Heart left ventricle (tissue), 13 donors: Measurements from ENCODE around the gene PROSER2.

Experiments used
- POLR2A ChIP-seq, 2 donors: fragments of 450-650 bp; IDR thresholded peaks; one replicate each; pipeline ENCODE4 v1.6.1; 2017; ENCODE audit warnings: antibody characterized with exemption in 2 of 2, mild to moderate bottlenecking in 2 of 2, moderate library complexity in 2 of 2
- TF ChIP-seq, protein P1 (sequence below), 12 donors: fragments of 200-600 bp; sonication (generic) in 4 of 12; IDR thresholded peaks; one replicate each; pipeline versions ENCODE4 v1.5.0 to v1.8.0; 2018 to 2022; ENCODE audit warnings: antibody characterized with exemption in 12 of 12, mild to moderate bottlenecking in 5 of 12
- donor health status: ischemic (EF 13 %, LVEDD 7.1; RV severe dilation, severe dysfunction).
- donor health status: DM: no; HTN: yes; CAD: no.
- donor health status: DM: no; HTN: no; CAD: no.
- donor health status: ischemic (EF 25% LVEDD 6.9; RV normal size, moderate dysfunction).
- donor health status: ischemic (EF 25% LVEDD 5.7; RV mildly dilated, moderate dysfunction).
- donor health status: ischemic (EF 35%, LVEDD 5.7; RV mildly dilated, moderate dysfunction).
- donor health status: nonischemic (EF 11% LVEDD 7.7; RV severe dilation, severe dysfunction).
- donor health status: DM: yes; HTN: yes; CAD: no.
- donor health status: PGD.
- donor health status: ischemic (EF 29% LVEDD 5.4; RV normal size, mild dysfunction).
- donor health status: nonischemic (EF 23%, LVEDD 6.1; RV moderate dilation, normal function).

DNA sequence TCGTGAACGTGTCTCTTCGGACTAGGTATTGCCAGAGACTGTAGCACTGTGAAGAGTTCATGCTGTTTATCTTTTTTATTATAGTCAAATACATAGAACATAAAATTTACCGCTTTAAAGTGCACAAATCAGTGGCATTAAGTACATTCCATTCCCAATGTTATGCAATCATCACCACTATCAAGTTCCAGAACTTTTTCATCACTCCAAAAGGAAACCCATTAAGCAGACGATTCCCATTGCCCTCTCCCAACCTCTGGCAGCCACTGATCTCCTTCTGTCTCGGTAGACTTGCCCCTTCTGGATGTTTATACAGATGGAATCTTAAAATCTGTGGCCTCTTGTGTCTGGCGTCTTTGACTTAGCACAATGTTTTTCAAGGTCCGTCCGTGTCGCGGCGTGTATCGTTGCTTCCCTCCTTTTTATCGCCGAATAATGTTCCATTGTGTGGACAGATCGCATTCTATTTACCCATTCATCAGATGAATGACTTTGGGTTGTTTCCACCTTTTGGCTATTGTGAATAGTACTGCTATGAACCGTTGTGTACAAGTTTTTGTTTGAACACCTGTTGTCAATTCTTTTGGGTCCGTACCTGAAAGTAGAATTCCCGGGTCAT, 2.7 kb downstream of the PROSER2 start:
- no peak for TF ChIP-seq POLR2A (IDR thresholded peaks at IDR 0.05)
- TF ChIP-seq, protein P1, sequence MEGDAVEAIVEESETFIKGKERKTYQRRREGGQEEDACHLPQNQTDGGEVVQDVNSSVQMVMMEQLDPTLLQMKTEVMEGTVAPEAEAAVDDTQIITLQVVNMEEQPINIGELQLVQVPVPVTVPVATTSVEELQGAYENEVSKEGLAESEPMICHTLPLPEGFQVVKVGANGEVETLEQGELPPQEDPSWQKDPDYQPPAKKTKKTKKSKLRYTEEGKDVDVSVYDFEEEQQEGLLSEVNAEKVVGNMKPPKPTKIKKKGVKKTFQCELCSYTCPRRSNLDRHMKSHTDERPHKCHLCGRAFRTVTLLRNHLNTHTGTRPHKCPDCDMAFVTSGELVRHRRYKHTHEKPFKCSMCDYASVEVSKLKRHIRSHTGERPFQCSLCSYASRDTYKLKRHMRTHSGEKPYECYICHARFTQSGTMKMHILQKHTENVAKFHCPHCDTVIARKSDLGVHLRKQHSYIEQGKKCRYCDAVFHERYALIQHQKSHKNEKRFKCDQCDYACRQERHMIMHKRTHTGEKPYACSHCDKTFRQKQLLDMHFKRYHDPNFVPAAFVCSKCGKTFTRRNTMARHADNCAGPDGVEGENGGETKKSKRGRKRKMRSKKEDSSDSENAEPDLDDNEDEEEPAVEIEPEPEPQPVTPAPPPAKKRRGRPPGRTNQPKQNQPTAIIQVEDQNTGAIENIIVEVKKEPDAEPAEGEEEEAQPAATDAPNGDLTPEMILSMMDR (IDR thresholded peaks at IDR 0.05) = no peak
